ENCODE data around the gene HEXIM2.

Gene HEXIM2

GRCh38 chr17:45161288-45162024, at the start of gene HEXIM2:
TSS of gene HEXIM2 (plus strand) at chr17:45161875. CDS start at chr17:45162794, 919 bp downstream.
- DNase-seq (ENCODE audit: low spot score): peak; percentile 96
- no peak for TF ChIP-seq CTCF (IDR thresholded peaks at IDR 0.05; ENCODE audit: extremely low read depth, missing control alignments)

GRCh38 chr17:45112559-45113423, 48.9 kb upstream of the HEXIM2 start:
- DNase-seq (ENCODE audit: low spot score): no peak
- no peak for TF ChIP-seq CTCF (IDR thresholded peaks at IDR 0.05; ENCODE audit: extremely low read depth, missing control alignments)

GRCh38 chr17:45113424-45113754, 48.3 kb upstream of the HEXIM2 start:
- no peak for TF ChIP-seq CTCF (IDR thresholded peaks at IDR 0.05; ENCODE audit: extremely low read depth, missing control alignments)

GRCh38 chr17:45114117-45114932, 47.4 kb upstream of the HEXIM2 start:
- no peak for TF ChIP-seq CTCF (IDR thresholded peaks at IDR 0.05; ENCODE audit: extremely low read depth, missing control alignments)
- no peak for DNase-seq (ENCODE audit: low spot score)

More at GRCh38 chr17:45113424-45113754, 48.3 kb upstream of the HEXIM2 start:
- DNase-seq (ENCODE audit: low spot score): no peak

- no peak for DNase-seq (ENCODE audit: low spot score)
- TF ChIP-seq CTCF (IDR thresholded peaks at IDR 0.05; ENCODE audit: extremely low read depth, missing control alignments): no peak
Observed at GRCh38 chr17:45115015-45115625, 46.6 kb upstream of the HEXIM2 start.

GRCh38 chr17:45115871-45116270, 45.8 kb upstream of the HEXIM2 start:
- TF ChIP-seq CTCF (IDR thresholded peaks at IDR 0.05; ENCODE audit: extremely low read depth, missing control alignments): no peak
- no peak for DNase-seq (ENCODE audit: low spot score)

All from GM20000 (cell line).